ENCODE data around the gene GRAMD1A. TPM values are rescaled to one million over a fixed set of nuclear protein-coding genes. Genes with fewer than 3 reads are reported as not detected.

The GRAMD1A gene
- polyA plus RNA-seq, 1 of the 3 experiments (the other 2 are of a cell fraction), result 81.9 TPM

DNA sequence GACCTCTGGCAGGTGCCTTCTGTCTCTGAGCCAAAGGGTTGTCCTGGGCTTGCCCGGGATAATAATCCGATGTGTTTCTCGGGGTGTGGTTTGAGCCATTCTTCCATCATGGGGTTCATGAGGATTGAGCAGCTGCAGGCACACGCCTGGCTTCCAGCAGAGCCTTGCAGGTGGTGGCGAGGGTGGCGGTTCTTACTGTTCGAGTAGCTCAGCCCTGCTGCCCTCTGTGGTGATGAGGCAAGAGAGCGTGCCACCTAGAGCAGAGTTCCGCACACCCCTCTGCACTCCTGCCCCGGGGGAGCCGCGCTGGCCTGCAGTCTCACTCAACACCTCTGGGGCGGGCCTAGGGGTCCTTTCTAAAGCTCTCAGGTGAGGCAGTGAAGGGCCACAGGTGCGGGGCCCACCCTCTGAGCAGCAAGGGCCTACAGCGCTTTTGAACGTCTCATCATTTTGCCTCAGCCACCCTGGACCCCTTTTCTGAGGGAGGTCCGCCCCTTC, 33.9 kb downstream of the GRAMD1A start:
- Histone ChIP-seq H4K20me1 (ENCODE audit: insufficient read depth) (no peaks in the 10 kb centered on the region), H3F3A (replicated peaks; ENCODE audit: insufficient read depth) (no peaks in the 10 kb centered on the region), H3K4me3 (ENCODE audit: low read depth in 2 of 2, low read length in 1 of 2) (no peak overlapping the region), H3K36me3 (replicated peaks in 1 of 2; ENCODE audit: control insufficient read depth in 1 of 2, insufficient read depth in 2 of 2, low read length in 1 of 2) (no peaks in the 10 kb centered on the region), H3K9me2 (no peaks in the 10 kb centered on the region), H2AFZ (ENCODE audit: low read depth) (no peak overlapping the region), H3K27ac (ENCODE audit: low read depth in 2 of 2, low read length in 1 of 2) (no peak overlapping the region), H3K27me3 (ENCODE audit: insufficient read depth) (no peaks in the 10 kb centered on the region), H3K9ac (no peak overlapping the region), H3K4me1 (ENCODE audit: control insufficient read depth in 1 of 2, insufficient read depth in 2 of 2, low read depth in 1 of 2, low read length in 1 of 2) (peaks cover 0 to 21% of the 10 kb centered on the region in 2 experiments; a peak in 1 of 4 replicates), H3K79me2 (ENCODE audit: insufficient read depth) (no peaks in the 10 kb centered on the region), H3K9me3 (no peaks in the 10 kb centered on the region), H3K4me2 (no peak overlapping the region)
- ChIA-PET CTCF (interaction anchor here (1.1 to 6.4 kb wide), 5 partner anchors 11 to 109 kb away, joined by 3 to 49 read pairs (median 3); partner anchors contain the start of gene FXYD7), POLR2A (no interaction called here)
- 99% methylated on average over 12 of the region's 17 CpGs for whole genome bisulfite sequencing (ENCODE audit: low lambda C conversion rate)
- TF ChIP-seq GATA2 (CRISPR knock-in tag; IDR thresholded peaks at IDR 0.05) (no peak), RCOR1 (IDR thresholded peaks at IDR 0.05; ENCODE audit: low read length) (no peak)
- no peak for DNase-seq

GRCh38 chr19:35034588-35035382, 34.7 kb downstream of the GRAMD1A start:
- DNase-seq, result no peak
- H4K20me1 ChIP-seq (ENCODE audit: insufficient read depth), result no peaks in the 10 kb centered on the region
- H3K27me3 ChIP-seq (ENCODE audit: insufficient read depth), result no peaks in the 10 kb centered on the region
- H3K4me1 ChIP-seq (ENCODE audit: control insufficient read depth in 1 of 2, insufficient read depth in 2 of 2, low read depth in 1 of 2, low read length in 1 of 2), result peaks cover 0 to 20% of the 10 kb centered on the region in 2 experiments; a peak in 1 of 4 replicates
- no peak overlapping the region for H2AFZ ChIP-seq (ENCODE audit: low read depth)
- 88% methylated on average over 13 of the region's 17 CpGs for whole genome bisulfite sequencing (ENCODE audit: low lambda C conversion rate)
- TF ChIP-seq SMC3 (IDR thresholded peaks at IDR 0.05; ENCODE audit: low read depth, low read length) (no peak), SIN3A (IDR thresholded peaks at IDR 0.05; ENCODE audit: borderline replicate concordance, low read depth, low read length) (no peak), POLR2AphosphoS5 (IDR thresholded peaks at IDR 0.05; ENCODE audit: low read depth, low read length) (no peak)
- TF ChIP-seq, protein P1, sequence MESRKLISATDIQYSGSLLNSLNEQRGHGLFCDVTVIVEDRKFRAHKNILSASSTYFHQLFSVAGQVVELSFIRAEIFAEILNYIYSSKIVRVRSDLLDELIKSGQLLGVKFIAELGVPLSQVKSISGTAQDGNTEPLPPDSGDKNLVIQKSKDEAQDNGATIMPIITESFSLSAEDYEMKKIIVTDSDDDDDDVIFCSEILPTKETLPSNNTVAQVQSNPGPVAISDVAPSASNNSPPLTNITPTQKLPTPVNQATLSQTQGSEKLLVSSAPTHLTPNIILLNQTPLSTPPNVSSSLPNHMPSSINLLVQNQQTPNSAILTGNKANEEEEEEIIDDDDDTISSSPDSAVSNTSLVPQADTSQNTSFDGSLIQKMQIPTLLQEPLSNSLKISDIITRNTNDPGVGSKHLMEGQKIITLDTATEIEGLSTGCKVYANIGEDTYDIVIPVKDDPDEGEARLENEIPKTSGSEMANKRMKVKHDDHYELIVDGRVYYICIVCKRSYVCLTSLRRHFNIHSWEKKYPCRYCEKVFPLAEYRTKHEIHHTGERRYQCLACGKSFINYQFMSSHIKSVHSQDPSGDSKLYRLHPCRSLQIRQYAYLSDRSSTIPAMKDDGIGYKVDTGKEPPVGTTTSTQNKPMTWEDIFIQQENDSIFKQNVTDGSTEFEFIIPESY (IDR thresholded peaks at IDR 0.05; ENCODE audit: borderline replicate concordance, low read depth), result no peak
- H3K9ac ChIP-seq, result no peak overlapping the region
- no peaks in the 10 kb centered on the region for H3F3A ChIP-seq (replicated peaks; ENCODE audit: insufficient read depth)
- H3K4me2 ChIP-seq, result no peak overlapping the region
- H3K9me2 ChIP-seq, result no peaks in the 10 kb centered on the region
- no peak overlapping the region for H3K4me3 ChIP-seq (ENCODE audit: low read depth in 2 of 2, low read length in 1 of 2)
- no peak overlapping the region for H3K27ac ChIP-seq (ENCODE audit: low read depth in 2 of 2, low read length in 1 of 2)
- POLR2A ChIA-PET, result no interaction called here
- CTCF ChIA-PET, result interaction anchor here (1.1 to 6.4 kb wide), 5 partner anchors 10 to 108 kb away, joined by 3 to 49 read pairs (median 3); partner anchors contain the start of gene FXYD7
- H3K36me3 ChIP-seq (replicated peaks in 1 of 2; ENCODE audit: control insufficient read depth in 1 of 2, insufficient read depth in 2 of 2, low read length in 1 of 2), result no peaks in the 10 kb centered on the region
- no peaks in the 10 kb centered on the region for H3K9me3 ChIP-seq
- no peaks in the 10 kb centered on the region for H3K79me2 ChIP-seq (ENCODE audit: insufficient read depth)

Data from SK-N-SH (cell line).